ENCODE results near the gene STAG2.

STAG2 gene

GRCh38 chrX:123976706-123977316, 15.3 kb downstream of the STAG2 start:
- no peak for DNase-seq

GRCh38 chrX:123983240-123983639, 21.7 kb downstream of the STAG2 start:
- DNase-seq = no peak

GRCh38 chrX:123986377-123986776, 24.9 kb downstream of the STAG2 start:
- no peak for DNase-seq

DNA sequence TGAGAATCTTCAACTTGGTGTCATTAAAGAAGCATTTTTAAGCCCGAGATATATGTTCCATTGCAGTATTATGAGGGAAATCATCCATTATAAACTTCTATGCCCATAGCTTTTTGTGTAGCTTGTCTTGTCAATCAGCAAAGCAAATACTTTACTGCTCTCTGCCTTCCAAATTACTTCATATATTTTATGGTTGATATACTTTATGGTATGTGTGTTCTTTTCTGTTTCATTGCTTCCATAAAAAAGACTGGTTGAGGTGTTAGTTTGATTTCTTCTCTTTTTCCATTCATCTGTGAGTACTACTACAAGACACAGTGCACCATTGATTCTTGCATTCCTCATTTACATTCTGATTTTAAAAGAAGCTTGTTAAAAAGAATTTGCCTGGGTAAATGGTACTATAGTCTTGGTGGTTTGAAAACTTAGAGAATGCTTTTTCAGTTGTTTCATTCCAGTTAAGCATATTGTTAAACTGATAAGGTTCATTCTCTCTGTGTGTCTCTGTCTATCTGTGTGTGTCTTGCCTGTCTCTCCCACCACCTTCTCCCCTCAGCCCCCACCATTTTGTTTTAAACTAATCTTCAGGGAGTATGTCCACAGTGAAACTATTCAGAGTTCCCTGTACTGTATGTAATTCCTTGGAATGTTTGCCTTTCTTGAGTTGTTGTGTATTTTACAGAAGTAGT, 27.1 kb downstream of the STAG2 start:
- no peak for DNase-seq

GRCh38 chrX:123989235-123989634, 27.7 kb downstream of the STAG2 start:
- DNase-seq = no peak

DNA sequence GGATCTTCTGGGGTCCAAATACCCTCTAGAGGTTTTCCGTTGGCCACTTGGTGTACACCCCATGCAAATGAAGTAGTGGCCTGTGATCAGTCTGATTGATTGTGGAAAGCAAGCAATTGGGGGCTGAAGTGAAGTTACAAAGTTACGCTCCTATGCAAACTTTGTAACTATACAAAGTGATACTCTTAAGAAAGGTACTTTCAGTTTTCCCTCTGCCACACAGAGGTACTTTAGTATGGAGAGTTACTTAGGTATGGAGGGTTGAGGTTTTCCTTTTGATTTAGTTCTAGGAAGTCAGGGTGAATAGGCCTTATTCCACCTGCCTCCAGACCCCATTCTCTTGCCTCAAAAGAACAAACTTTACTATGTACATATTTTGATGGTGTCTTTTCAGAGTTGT, 28.7 kb downstream of the STAG2 start:
- no peak for DNase-seq

DNA sequence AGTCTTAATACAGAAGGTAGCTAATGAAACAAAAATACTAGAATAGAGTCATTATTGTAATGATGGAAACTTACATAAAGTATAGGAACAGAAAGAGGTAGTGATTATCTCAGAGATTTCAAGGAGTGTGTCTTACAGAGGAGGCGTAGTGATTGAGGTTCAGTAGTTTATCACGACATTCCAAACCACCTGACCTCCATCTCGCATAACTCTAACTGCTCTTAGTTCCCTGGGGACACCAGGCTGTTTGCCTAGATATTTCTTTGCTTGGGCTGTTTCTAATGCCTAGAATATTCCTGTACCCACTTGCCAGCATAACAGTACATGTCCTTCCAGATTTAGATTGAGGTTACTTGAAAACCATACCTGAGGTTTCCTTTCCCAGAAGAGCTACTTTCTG, 29.1 kb downstream of the STAG2 start:
- no peak for DNase-seq

GRCh38 chrX:123993326-123993725, 31.8 kb downstream of the STAG2 start:
- DNase-seq = no peak

- DNase-seq = no peak
Measured at GRCh38 chrX:123993904-123994635, 32.6 kb downstream of the STAG2 start.

- no peak for DNase-seq
Measured at GRCh38 chrX:123994730-123995129, 33.2 kb downstream of the STAG2 start.

GRCh38 chrX:124001581-124001980, 40.1 kb downstream of the STAG2 start:
- no peak for DNase-seq

GRCh38 chrX:124005228-124005627, 43.7 kb downstream of the STAG2 start:
- no peak for DNase-seq

GRCh38 chrX:124010157-124010556, 48.7 kb downstream of the STAG2 start:
- DNase-seq = no peak

DNA sequence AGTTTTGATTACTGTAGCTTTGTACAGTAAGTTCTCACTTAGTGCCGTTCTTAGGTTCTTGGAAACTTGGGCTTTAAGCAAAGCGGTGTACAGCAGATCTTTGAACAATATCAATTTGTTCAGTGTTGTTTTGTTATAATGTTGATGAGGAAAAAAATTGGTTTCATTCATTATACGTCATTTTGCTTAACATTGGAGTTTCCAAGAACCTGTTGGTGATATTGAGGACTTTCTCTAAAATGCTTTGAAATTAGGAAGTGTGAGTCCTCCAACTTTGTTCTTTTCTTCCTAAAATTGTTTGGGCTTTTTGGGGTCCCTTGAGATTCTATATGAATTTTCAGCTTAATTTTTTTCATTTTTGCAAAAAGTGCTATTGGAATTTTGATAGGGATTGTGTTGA, 49.1 kb downstream of the STAG2 start:
- DNase-seq = no peak

- no peak for DNase-seq
Measured at GRCh38 chrX:124015721-124016120, 54.2 kb downstream of the STAG2 start.

- no peak for DNase-seq
Measured at GRCh38 chrX:124016825-124017224, 55.3 kb downstream of the STAG2 start.

DNA sequence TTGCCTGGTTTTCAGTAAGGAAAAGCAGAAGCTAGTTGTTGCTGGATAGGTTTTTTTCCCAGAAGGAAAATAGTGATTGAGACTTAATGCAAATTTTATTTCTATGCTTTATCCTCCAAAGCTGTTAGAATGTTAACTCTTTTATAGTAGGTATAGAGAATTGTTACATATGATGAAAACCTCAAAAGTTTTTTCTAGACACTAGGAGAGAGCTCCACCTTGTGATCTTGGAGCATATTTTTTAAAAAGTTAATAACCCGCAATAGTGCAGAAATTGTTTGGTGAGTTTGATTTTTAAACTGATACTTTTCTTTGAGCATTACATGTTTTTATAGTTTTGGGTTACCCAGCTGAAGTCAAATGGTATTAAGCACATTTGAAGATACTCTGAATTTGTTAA, 56.5 kb downstream of the STAG2 start:
- no peak for DNase-seq

- DNase-seq = no peak
Measured at GRCh38 chrX:124023838-124024238, 62.3 kb downstream of the STAG2 start.

DNA sequence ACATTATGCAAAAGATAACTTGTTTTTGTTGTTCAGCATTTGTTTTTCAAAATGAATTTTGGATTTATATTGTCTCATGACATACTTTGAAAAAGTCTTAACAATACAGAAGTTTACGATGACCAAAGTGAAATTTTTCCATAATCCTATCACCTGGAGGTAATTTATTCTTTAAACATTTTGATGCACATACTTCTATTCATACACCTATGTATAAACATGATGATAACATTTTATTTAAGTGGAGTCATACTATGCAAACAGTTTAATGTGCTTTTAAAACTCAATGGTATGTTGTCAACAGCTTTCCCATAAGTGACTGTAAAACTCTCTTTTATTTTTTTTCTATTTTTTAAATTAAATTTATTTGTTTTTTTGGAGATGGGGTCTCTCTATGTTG, 65.0 kb downstream of the STAG2 start:
- no peak for DNase-seq

GRCh38 chrX:124028182-124028581, 66.7 kb downstream of the STAG2 start:
- no peak for DNase-seq

- no peak for DNase-seq
Measured at GRCh38 chrX:124030520-124030919, 69.0 kb downstream of the STAG2 start.

GRCh38 chrX:124033821-124034220, 72.3 kb downstream of the STAG2 start:
- no peak for DNase-seq

GRCh38 chrX:124035657-124036056, 74.2 kb downstream of the STAG2 start:
- no peak for DNase-seq

GRCh38 chrX:124042042-124042441, 80.5 kb downstream of the STAG2 start:
- DNase-seq = no peak

Data from GF-D8 (cell line).